Prostate gland (tissue), 2 donors: ENCODE results near the gene ZNF211. TPM values are rescaled to one million over a fixed set of nuclear protein-coding genes. Genes with fewer than 3 reads are reported as not detected.
A peak's percentile ranks its signal among the peaks of the same experiment; 100 is the strongest.

ENCODE experiments used
- DNase-seq: peaks from one replicate; pipeline ENCODE4 v3.0.0-alpha.2; 2019; ENCODE audit warnings: low spot score
- H3K27ac ChIP-seq, 2 donors: fragments of 200-600 bp; sonication (generic); 2 replicates each; pipeline ENCODE4 v1.5.1; 2017 to 2019
- H3K27me3 ChIP-seq: fragments of 200-600 bp; sonication (generic); replicated peaks from 2 replicates; pipeline ENCODE4 v1.5.1; 2019; ENCODE audit not compliant: insufficient read depth
- H3K36me3 ChIP-seq, 2 donors: fragments of 200-600 bp; sonication (generic); 1 replicate in 1 of 2; 2 replicates in 1 of 2; pipeline versions ENCODE4 v1.5.1 to v1.8.1; 2017 to 2019
- H3K4me1 ChIP-seq: fragments of 200-600 bp; sonication (generic); replicated peaks from 2 replicates; pipeline ENCODE4 v1.5.1; 2019
- H3K4me3 ChIP-seq, 2 donors: fragments of 200-600 bp; sonication (generic); 2 replicates each; pipeline ENCODE4 v1.5.1; 2017 to 2019
- H3K9me3 ChIP-seq: fragments of 200-600 bp; sonication (generic); 2 replicates; pipeline ENCODE4 v1.5.1; 2017
- CTCF ChIP-seq, 4 experiments: fragments of 200-600 bp in 2 of 4; fragments of 450-650 bp in 2 of 4; sonication (generic) in 2 of 4; IDR thresholded peaks; 1 replicate in 3 of 4; 2 replicates in 1 of 4; pipeline ENCODE4 v1.5.1; 2016 to 2019; ENCODE audit warnings: antibody characterized with exemption in 4 of 4, mild to moderate bottlenecking in 2 of 4, moderate library complexity in 2 of 4
- POLR2A ChIP-seq: fragments of 450-650 bp; IDR thresholded peaks from one replicate; pipeline ENCODE4 v1.6.1; 2016; ENCODE audit warnings: antibody characterized with exemption, mild to moderate bottlenecking
- POLR2AphosphoS5 ChIP-seq: sonication (generic); formaldehyde crosslinking; IDR thresholded peaks from one replicate; pipeline ENCODE4 v1.6.1; 2017; ENCODE audit warnings: antibody characterized with exemption
- WGBS: methylation state at CpG from one replicate; pipeline ENCODE4 v1.1.5; 2018; 5-methylcytosine and 5-hydroxymethylcytosine counted together
- intact Hi-C: fragments of 100-400 bp; cut with DNase I; formaldehyde crosslinking; loops from one replicate; pipeline ENCODE4 v1.14.2; 2022
- total RNA-seq, 2 donors: library from RNA; depleted of rRNA; stranded (reverse); fragments of >200 nt; gene quantifications; one replicate each; pipeline ENCODE4 v1.1.0, GENCODE V29; 2016

Gene ZNF211
- total RNA-seq, 2 donors from 2014 or later = 8.9 to 23.3 TPM

DNA sequence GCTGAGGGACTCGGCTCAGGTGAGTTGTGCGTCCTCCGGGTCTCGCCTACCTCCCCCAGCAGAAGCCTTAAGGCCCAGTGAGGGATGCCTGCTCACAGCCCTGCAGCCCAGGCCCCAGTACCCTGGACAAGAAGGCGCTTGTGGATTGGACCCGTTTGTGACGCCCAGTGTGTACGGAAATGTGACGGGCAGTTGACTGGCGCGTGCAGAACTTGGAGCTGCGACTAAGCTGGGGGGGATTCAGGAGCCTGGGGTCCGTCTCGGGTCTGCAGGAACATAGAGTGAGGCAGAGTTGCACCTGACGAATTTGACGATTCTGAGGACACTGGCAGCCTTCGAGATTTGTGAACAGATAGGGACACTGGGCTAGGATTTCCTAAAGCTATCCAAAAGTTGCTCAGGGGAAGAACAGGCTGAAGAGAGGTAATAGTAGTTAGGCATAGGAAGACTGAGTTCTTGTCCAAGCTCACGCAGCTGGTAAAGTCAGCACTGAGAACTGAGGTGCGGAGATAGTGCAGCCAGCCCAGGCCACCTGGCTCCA, 49.3 kb downstream of the ZNF211 start:
- Histone ChIP-seq H3K4me1 (no peaks in the 10 kb centered on the region), H3K27me3 (no peaks in the 10 kb centered on the region), H3K4me3 (peak overlapping the region; percentile 79 to 82), H3K36me3 (no peaks in the 10 kb centered on the region), H3K9me3 (no peaks in the 10 kb centered on the region), H3K27ac (no peak overlapping the region)
- no peak for DNase-seq
- no peak for TF ChIP-seq CTCF (IDR thresholded peaks at IDR 0.05)
- TF ChIP-seq POLR2A = no peak
- no peak for TF ChIP-seq POLR2AphosphoS5
- WGBS = 3% methylated on average over 19 of the region's 19 CpGs
- intact Hi-C loops = no loop called here

GRCh38 chr19:57686727-57687126, 53.8 kb downstream of the ZNF211 start:
- Histone ChIP-seq H3K36me3 (no peaks in the 10 kb centered on the region), H3K9me3 (no peaks in the 10 kb centered on the region), H3K4me3 (no peak overlapping the region), H3K4me1 (no peaks in the 10 kb centered on the region), H3K27me3 (no peaks in the 10 kb centered on the region), H3K27ac (no peak overlapping the region)
- intact Hi-C loops = no loop called here
- TF ChIP-seq POLR2A (no peak), CTCF (IDR thresholded peaks at IDR 0.05) (no peak), POLR2AphosphoS5 (no peak)
- no peak for DNase-seq
- WGBS = 98% methylated on average over 3 of the region's 3 CpGs

DNA sequence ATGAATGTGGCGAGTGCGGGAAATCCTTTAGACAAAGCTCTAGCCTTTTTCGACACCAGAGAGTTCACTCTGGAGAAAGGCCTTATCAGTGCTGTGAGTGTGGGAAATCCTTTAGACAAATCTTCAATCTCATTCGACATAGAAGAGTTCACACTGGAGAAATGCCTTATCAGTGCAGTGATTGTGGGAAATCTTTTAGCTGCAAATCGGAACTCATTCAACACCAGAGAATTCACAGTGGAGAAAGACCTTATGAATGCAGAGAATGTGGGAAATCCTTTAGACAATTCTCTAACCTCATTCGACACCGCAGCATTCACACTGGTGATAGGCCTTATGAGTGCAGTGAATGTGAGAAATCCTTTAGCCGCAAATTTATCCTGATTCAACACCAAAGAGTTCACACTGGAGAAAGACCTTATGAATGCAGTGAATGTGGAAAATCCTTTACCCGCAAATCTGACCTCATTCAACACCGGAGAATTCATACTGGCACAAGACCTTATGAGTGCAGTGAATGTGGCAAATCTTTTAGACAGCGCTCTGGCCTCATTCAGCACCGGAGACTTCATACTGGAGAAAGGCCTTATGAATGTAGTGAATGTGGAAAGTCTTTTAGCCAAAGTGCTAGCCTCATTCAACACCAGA, 54.5 kb downstream of the ZNF211 start:
- 98% methylated on average over 12 of the region's 12 CpGs for WGBS
- TF ChIP-seq CTCF (IDR thresholded peaks at IDR 0.05) = no peak
- no peak for TF ChIP-seq POLR2A
- TF ChIP-seq POLR2AphosphoS5 = no peak
- no peak overlapping the region for H3K4me3 ChIP-seq
- H3K4me1 ChIP-seq = no peaks in the 10 kb centered on the region
- no peaks in the 10 kb centered on the region for H3K27me3 ChIP-seq
- no peak overlapping the region for H3K27ac ChIP-seq
- no peak for DNase-seq
- no peaks in the 10 kb centered on the region for H3K36me3 ChIP-seq
- intact Hi-C loops = no loop called here
- no peaks in the 10 kb centered on the region for H3K9me3 ChIP-seq

GRCh38 chr19:57688011-57688763, 55.2 kb downstream of the ZNF211 start:
- H3K27me3 ChIP-seq = no peaks in the 10 kb centered on the region
- H3K4me3 ChIP-seq = no peak overlapping the region
- no peak overlapping the region for H3K27ac ChIP-seq
- no peaks in the 10 kb centered on the region for H3K9me3 ChIP-seq
- TF ChIP-seq POLR2AphosphoS5 (no peak), CTCF (IDR thresholded peaks at IDR 0.05) (no peak), POLR2A (no peak)
- intact Hi-C loops = no loop called here
- no peaks in the 10 kb centered on the region for H3K36me3 ChIP-seq
- 97% methylated on average over 6 of the region's 6 CpGs for WGBS
- DNase-seq = no peak
- no peaks in the 10 kb centered on the region for H3K4me1 ChIP-seq
